Measurements from ENCODE around the gene ZNF536. TPM values are rescaled to one million over a fixed set of nuclear protein-coding genes. Genes with fewer than 3 reads are reported as not detected.

ZNF536 gene
- polyA plus RNA-seq, 1 of the 3 experiments (the other 2 are of a cell fraction), result 0.41 TPM

DNA sequence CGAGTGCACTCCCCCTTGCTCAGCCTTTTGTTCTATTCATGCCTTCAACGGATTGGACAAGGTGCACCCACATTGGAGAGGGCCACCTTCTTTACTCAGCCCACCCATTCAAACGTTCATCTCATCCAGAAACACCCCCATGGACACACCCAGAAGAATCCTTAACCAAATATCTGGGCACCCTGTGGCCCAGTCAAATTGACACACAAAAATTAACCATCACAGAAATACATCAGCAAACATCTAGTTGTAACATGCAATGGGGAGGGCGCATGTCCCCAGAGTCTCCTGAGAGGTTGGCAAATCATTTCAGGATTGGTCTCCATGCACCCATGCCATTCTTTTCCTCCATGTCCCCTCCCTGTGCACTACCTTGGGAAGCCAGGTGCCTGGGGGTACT, 167.1 kb downstream of the ZNF536 start:
- DNase-seq, result no peak
- TF ChIP-seq RAD21 (IDR thresholded peaks at IDR 0.05; ENCODE audit: low read length), result no peak
- TF ChIP-seq PBX3 (IDR thresholded peaks at IDR 0.05), result no peak
- no peak for TF ChIP-seq POLR2AphosphoS5 (IDR thresholded peaks at IDR 0.05; ENCODE audit: low read depth, low read length)
- TF ChIP-seq TEAD4 (IDR thresholded peaks at IDR 0.05; ENCODE audit: borderline replicate concordance, insufficient read depth), result no peak
- TF ChIP-seq EP300 (IDR thresholded peaks at IDR 0.05; ENCODE audit: borderline replicate concordance in 1 of 2, low read depth in 1 of 2, low read length in 1 of 2), result no peak
- TF ChIP-seq, protein P1, sequence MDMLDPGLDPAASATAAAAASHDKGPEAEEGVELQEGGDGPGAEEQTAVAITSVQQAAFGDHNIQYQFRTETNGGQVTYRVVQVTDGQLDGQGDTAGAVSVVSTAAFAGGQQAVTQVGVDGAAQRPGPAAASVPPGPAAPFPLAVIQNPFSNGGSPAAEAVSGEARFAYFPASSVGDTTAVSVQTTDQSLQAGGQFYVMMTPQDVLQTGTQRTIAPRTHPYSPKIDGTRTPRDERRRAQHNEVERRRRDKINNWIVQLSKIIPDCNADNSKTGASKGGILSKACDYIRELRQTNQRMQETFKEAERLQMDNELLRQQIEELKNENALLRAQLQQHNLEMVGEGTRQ (IDR thresholded peaks at IDR 0.05; ENCODE audit: borderline replicate concordance, low read depth, low read length), result no peak
- no peak for TF ChIP-seq GABPA (IDR thresholded peaks at IDR 0.05; ENCODE audit: low read depth)
- TF ChIP-seq JUND (IDR thresholded peaks at IDR 0.05), result no peak
- H3K9ac ChIP-seq, result no peak overlapping the region
- no peaks in the 10 kb centered on the region for H3F3A ChIP-seq (replicated peaks; ENCODE audit: insufficient read depth)
- H2AFZ ChIP-seq (ENCODE audit: low read depth), result no peak overlapping the region
- H3K27ac ChIP-seq (ENCODE audit: low read depth in 2 of 2, low read length in 1 of 2), result no peak overlapping the region
- no peak overlapping the region for H3K4me3 ChIP-seq (ENCODE audit: low read depth in 2 of 2, low read length in 1 of 2)
- no peaks in the 10 kb centered on the region for H4K20me1 ChIP-seq (ENCODE audit: insufficient read depth)
- ChIA-PET POLR2A (no interaction called here), CTCF (no interaction called here)
- H3K27me3 ChIP-seq (ENCODE audit: insufficient read depth), result no peaks in the 10 kb centered on the region
- H3K36me3 ChIP-seq (replicated peaks in 1 of 2; ENCODE audit: control insufficient read depth in 1 of 2, insufficient read depth in 2 of 2, low read length in 1 of 2), result no peaks in the 10 kb centered on the region
- peaks cover 0 to 5% of the 10 kb centered on the region in 2 experiments; a peak in 1 of 4 replicates for H3K4me1 ChIP-seq (ENCODE audit: control insufficient read depth in 1 of 2, insufficient read depth in 2 of 2, low read depth in 1 of 2, low read length in 1 of 2)
- 15% methylated on average over 4 of the region's 4 CpGs for WGBS (ENCODE audit: low lambda C conversion rate)
- no peaks in the 10 kb centered on the region for H3K9me3 ChIP-seq
- no peaks in the 10 kb centered on the region for H3K79me2 ChIP-seq (ENCODE audit: insufficient read depth)
- H3K4me2 ChIP-seq, result no peak overlapping the region
- no peaks in the 10 kb centered on the region for H3K9me2 ChIP-seq

GRCh38 chr19:30539981-30540380, 167.8 kb downstream of the ZNF536 start:
- Histone ChIP-seq H3K4me1 (ENCODE audit: control insufficient read depth in 1 of 2, insufficient read depth in 2 of 2, low read depth in 1 of 2, low read length in 1 of 2) (peaks cover 0 to 1% of the 10 kb centered on the region in 2 experiments; a peak in 1 of 4 replicates), H3K9me2 (no peaks in the 10 kb centered on the region), H3K4me2 (no peak overlapping the region), H3K9ac (no peak overlapping the region), H3F3A (replicated peaks; ENCODE audit: insufficient read depth) (no peaks in the 10 kb centered on the region), H4K20me1 (ENCODE audit: insufficient read depth) (no peaks in the 10 kb centered on the region), H2AFZ (ENCODE audit: low read depth) (no peak overlapping the region), H3K4me3 (ENCODE audit: low read depth in 2 of 2, low read length in 1 of 2) (no peak overlapping the region), H3K27ac (ENCODE audit: low read depth in 2 of 2, low read length in 1 of 2) (no peak overlapping the region), H3K36me3 (replicated peaks in 1 of 2; ENCODE audit: control insufficient read depth in 1 of 2, insufficient read depth in 2 of 2, low read length in 1 of 2) (no peaks in the 10 kb centered on the region), H3K79me2 (ENCODE audit: insufficient read depth) (no peaks in the 10 kb centered on the region), H3K9me3 (no peaks in the 10 kb centered on the region), H3K27me3 (ENCODE audit: insufficient read depth) (no peaks in the 10 kb centered on the region)
- WGBS (ENCODE audit: low lambda C conversion rate), result 50% methylated on average over 11 of the region's 11 CpGs
- no peak for TF ChIP-seq ELF1 (IDR thresholded peaks at IDR 0.05)
- no peak for TF ChIP-seq TCF12 (IDR thresholded peaks at IDR 0.05)
- no peak for TF ChIP-seq GATA2 (CRISPR knock-in tag; IDR thresholded peaks at IDR 0.05)
- no peak for TF ChIP-seq FOXM1 (IDR thresholded peaks at IDR 0.05; ENCODE audit: low read depth)
- no peak for TF ChIP-seq MEF2A (IDR thresholded peaks at IDR 0.05; ENCODE audit: borderline replicate concordance, low read depth)
- no peak for TF ChIP-seq PBX3 (IDR thresholded peaks at IDR 0.05)
- TF ChIP-seq ZBTB33 (IDR thresholded peaks at IDR 0.05; ENCODE audit: borderline replicate concordance, low read depth), result no peak
- no peak for DNase-seq
- ChIA-PET POLR2A (no interaction called here), CTCF (no interaction called here)
